Activated CD4-positive, alpha-beta T cell treated with anti-CD3 and anti-CD28 coated beads, Interleukin-2, amount 50 U/mL, for 1 hour (primary cell): Measurements from ENCODE around the gene ARHGEF37.

ENCODE experiments used
- DNase-seq: peaks from one replicate; pipeline ENCODE4 v3.0.0-alpha.2; 2020

The ARHGEF37 gene

GRCh38 chr5:149681922-149682321 is 100.6 kb downstream of the ARHGEF37 start:
- DNase-seq, result no peak

- DNase-seq, result no peak
Measured at GRCh38 chr5:149682532-149683075, 101.3 kb downstream of the ARHGEF37 start.

GRCh38 chr5:149683964-149684363 is 102.7 kb downstream of the ARHGEF37 start:
- DNase-seq, result no peak

GRCh38 chr5:149684371-149684770 is 103.1 kb downstream of the ARHGEF37 start:
- DNase-seq, result no peak
